Measurements from ENCODE around the gene CDKN2B.

CDKN2B gene

DNA sequence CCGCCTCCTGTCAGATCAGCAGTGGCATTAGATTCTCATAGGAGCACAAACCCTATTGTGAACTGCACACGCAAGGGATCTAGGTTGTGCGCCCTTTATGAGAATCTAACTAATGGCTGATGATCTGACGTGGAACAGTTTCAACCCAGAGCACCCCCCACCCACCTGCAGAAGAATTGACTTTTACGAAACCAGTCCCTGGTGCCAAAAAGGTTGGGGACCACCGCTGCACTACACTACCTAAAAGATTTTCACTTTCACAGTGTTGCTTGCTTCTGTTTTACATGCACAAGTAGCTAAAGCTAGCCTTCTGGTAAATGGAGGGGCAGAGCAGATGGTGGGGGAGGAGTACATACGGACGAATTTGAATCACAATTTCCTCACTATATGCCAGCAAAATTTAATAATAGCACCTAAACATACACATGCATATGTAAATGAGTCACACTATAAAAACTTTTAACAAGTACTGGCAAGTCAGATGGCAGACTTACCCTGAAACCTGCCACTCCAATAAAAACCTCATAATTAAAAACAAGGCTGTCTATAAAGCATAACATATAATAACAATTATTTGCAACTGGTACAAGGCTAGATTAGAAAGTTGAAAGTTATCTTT, 24.0 kb upstream of the CDKN2B start:
- no peak for DNase-seq

DNA sequence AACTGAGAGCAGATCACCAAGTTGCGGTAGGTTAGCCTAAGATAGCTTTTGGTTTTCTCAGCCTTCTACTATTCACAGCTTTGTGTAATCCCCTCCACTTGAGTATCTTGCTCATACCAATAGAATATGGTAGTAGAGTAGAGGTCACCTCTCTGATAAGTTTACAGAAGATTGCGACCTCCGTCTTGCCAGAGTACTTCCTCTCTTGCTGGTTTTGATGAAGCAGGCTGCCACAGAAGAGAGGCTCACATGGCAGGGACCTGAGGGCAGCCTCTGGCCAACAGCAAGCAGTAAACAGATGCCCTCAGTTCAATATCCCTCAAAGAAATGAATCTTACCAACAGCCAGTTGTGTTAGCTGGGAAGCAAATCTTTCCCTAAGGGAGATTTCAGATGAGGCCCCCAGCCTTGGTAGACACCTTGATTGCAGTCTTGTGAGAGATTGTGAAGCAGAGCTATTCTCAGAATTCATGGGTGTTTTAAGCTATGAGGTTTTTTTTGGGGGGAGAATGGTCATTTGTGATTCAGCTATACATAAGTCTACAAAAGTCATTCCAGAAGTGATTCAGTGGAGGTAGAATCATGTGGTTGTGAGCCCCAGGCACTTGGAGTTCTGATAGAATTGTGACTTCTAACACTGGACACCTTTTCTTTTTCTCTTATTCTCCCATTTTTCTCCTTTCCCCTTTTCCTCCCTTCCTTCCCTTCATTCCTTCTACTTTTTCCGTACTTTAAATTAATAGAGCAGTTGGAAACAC, 22.7 kb upstream of the CDKN2B start:
- no peak for DNase-seq

DNA sequence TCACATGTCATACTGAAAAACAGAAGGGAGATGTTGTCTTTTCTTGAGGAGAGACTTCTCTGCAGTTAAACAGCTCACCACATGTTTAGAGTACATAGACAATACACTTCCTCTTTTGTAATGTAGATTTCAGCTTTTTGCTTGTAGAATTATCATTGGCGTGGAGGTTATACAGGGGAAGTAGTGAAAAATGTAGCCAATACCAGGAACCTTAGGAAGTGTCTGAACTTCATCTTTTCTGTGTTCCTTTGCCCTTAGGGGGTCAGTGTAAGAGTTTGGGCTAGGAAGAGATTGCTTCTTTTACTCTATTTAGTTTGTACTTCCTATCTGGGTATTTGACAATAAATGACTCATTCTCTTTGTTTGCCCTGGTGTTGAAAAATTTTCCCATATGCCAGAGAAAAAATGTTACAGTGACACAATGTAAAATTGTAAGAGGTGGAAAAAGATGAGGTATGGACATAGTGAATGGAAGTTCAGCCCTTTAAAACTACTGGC, 21.0 kb upstream of the CDKN2B start:
- DNase-seq = no peak

DNA sequence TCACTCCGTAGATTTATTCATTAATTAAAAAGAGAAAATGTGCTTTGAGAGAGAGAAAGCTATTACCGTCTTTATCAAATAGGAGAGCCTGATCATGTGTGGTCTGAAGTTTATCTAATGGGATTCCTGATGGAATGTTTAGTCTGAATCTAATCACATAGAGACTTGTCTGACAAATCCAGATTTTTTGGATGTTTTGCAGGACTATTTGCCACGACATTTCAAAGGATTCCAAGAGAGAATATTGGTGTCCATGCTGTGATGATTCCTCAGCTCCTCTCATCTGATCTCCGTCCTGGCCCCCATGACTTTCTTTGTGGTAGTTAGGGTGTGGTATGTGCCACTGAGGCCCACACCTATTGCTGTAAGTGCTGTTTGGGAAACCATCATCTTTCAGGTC, 20.1 kb upstream of the CDKN2B start:
- DNase-seq = no peak

DNA sequence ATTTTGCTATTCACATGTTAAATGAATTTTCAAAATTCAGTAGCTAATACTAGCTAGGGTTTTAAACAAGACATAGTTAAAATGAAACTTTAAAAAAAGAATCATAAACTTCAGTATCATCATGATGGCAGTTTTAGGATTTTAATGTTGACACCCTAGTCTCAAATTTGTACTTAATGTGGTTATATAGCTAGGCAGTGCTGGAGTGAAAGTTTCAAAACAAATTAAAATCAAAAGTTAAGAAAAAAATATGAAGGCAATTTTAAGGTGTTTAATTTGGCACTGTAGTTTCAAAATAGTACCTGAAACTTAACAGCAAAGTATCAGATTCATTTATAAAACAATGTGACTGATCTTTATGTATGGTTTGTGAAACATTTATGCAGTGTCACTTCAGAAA, 19.3 kb upstream of the CDKN2B start:
- no peak for DNase-seq

DNA sequence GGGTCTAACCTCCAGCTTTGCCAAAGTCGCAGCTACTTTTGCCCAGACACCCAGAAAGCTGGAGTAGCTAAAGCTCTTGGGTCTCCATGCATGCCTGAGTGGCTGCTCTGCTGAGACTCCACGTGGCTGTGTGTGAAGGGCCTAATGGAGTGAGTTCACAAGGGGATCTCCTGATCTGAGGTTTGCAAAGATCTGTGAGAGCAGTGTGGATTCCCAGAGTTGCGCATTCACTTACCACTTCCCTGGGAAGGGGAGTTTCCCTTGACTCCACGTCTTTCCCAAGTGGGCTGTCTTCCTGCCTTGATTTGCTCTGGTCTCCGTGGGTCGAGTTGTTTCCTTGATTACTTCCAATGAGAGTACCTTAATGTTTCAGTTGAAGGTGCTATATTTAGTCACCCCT, 17.6 kb upstream of the CDKN2B start:
- DNase-seq = no peak

DNA sequence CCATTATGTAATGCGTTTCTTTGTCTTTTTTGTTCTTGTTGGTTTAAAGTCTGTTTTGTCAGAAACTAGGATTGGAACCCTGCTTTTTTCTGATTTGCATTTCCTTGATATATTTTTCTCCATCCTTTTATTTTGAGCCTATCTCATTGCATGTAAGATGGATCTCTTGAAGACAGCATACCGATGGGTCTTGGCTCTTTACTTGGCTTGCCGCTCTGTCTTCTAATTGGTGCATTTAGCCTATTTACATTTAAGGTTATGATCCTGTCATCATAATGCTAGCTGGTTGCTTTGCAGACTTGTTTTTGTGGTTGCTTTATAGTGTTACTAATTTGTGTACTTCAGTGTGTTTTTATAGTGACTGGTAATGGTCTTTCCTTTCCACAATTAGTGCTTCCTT, 13.3 kb upstream of the CDKN2B start:
- DNase-seq = no peak

DNA sequence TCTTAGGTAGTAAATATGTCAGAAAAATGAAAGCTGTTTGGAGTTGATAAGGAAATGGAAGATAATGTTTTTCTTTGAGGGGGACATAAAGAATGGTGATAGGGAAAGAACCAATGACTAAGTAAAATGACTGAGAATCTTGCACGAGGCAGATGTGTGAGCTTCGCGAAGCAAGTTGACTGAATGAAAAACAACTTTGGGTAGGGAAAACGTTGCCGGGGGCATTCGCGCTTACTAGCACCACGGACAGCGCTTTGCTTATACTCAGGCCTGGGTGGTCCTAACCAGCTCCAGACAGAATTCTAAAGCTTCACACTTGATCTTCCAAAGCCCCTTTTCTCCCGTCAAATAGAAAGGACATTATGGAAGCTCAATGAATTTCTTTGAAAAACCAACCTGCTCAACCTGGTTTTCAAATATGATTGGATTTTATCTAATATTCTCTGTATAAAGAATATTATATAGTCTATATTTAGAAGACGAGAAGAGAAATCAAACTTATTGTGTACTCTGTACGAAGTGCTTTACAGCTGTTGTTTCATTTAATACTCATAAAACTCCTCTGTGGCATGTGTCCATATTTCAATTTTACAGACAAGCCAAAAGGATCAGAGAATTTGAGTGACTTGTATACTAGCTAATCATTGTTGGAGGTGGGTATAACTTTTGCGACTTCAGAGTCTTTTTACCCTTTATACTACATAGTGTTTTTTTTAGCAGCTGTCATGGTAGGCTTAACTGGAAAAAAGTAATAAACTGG, 1.9 kb upstream of the CDKN2B start:
- DNase-seq = no peak

DNA sequence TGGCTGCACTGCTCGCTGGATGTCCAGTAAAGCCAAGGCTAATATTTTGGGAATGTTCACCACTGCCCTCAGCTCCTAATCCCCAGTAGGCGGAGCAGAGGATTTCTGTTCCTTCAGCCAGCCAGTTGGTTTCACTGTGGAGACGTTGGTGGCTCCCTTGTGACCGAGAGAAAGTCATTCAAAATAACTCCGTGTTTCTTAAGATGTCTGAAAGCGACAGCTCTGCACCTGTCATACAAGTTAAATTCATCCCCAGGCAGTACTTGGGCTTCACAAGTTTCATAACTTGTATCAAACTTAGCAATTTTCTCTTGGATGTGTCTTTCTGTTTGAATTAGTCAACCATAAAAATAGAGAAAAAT, 382 bp upstream of the CDKN2B start:
- no peak for DNase-seq

DNA sequence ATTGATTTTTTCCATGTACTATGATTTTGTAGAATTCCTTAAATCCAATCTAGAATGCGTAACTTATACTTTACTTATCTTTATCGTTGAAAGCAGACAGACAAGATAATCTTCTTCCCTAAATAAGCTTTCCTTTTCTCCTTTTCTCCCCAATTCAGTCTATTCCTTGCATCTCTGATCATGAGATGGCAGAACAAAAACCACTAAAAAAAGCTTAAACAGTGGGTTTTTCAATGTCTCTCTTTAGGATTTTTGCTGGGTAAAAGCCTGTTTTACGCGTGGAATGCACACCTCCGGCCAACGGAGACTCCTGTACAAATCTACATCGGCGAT, 755 bp downstream of the CDKN2B start:
- no peak for DNase-seq

DNA sequence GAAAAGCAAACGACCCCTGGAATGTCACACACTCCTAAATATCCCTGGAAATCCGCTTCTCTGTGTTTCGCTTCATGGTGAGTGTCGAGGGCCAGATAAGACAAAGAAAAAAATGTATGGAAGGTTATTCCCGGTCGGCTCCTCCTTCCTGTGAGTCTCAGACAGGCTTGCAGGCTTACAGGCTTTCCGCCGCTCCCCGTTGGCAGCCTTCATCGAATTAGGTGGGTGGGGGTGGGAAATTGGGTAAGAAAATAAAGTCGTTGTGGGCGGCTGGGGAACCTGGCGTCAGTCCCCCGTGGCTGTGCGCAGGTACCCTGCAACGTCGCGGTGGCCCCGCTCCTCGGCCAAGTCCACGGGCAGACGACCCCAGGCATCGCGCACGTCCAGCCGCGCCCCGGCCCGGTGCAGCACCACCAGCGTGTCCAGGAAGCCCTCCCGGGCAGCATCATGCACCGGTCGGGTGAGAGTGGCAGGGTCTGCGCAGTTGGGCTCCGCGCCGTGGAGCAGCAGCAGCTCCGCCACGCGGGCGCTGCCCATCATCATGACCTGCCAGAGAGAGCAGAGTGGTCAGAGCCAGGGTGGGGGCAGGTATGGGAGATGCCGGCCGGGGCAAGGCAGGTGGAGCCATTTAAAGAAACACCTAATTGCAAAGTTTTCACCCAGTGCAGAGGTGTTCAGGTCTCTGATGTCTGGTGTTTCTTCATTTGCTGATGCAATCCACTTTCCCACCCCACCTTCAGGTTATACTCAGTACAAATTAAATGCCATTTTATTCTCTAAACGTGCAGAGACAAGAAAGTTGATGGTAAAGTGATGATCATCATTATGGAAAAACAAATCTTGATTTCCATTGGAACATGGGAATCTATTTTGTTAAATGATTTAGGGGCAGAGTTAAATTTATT, 3.2 kb downstream of the CDKN2B start:
- DNase-seq = no peak

DNA sequence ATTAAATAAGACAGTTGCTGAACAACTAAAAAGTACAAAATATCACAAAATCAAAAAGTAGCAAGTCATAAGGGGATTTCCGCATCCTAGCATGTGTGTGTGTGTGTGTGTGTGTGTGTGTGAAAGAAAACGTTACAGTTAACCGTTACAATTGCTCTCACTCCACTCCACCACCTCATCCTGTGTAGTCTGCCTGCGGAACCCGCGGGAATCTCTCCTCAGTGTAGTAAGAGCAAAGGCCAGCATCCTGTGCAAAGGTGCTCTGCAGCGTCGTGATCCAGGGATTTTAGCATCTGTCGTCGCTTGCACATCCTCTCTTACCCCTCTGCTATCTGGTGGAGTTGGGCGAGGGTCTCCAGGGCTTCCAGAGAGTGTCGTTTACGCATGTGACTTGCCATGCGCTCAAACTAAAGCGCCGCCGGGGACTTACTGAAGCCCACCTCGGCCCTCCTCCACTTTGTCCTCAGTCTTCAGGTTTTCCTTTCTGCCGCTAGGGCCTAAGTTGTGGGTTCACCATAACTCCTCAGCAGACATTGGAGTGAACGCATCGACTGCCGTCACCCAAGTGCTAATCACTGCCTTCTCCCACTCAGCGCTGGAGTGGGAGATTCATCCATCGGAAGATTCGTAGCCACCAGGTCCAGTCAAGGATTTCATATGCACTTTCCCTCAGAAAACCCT, 3.9 kb downstream of the CDKN2B start:
- no peak for DNase-seq

DNA sequence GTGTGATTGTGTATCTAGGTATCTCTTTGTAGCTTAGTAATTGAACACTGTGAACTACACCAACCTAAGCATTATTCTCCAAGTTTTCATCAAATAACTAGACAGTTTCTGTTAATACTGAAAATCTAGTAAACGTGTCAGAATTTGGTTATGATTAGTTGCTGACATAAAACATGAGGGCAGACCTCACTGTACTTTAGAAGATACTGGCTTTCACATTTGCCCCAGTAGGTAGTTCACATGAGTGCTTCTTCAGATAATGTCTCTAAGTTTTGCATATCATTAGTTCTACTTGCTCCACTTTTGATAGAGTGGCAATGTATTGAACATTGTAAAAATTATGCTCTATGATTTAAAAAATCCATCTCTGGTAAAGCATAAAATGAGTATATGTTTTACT, 7.1 kb downstream of the CDKN2B start:
- no peak for DNase-seq

DNA sequence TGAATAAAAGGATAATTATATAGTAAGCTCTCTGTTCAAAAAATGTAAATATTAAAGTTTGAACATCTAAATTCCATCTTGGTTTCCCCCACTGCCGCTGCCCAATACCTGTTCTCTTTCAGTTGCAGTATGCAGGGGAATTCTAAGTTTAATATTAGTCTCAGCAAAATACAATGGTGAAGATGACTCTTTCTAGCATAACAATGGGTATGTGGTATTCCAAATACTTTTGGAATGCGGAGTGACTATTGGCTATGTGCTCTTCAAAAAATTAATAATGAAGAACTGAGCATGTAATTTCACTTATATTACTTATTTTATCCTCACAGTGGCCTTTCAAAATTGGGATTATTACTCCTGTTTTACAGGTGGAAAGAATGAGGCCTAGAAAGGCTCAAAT, 11.1 kb downstream of the CDKN2B start:
- DNase-seq = no peak

DNA sequence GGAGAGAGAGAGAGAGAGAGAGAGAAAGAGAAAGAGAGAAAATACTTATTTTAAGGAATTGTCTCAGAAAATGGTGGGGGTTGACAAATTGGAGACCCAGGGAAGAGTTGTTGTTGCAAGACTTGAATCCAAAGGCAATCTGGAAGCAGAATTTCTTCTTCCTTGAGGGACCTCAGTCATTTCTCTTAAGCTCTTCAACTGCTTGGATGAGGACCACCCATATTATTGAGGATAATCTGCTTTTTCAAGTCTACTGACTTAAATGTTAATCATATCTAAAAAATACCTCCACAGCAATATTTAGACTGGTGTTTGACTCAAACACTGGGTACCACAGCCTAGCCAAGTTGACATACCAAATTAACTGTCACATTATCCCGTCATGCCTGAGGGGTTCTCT, 11.6 kb downstream of the CDKN2B start:
- no peak for DNase-seq

DNA sequence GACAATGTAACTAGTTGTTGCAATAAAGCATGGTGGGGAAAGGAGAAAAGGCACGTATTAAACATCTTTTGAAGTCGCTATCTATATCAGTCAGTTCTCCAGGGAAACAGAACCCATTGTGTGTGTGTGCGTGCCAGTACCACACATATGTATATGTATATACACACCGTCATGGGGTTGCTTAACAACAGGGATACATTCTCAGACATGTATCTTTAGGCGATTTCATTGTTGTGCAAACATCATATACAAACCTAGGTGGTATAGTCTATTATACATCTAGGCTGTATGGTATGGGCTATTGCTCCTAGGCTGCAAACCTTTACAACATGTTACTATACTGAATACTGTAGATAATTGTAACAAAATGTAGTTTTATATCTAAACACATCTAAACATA, 12.2 kb downstream of the CDKN2B start:
- no peak for DNase-seq

DNA sequence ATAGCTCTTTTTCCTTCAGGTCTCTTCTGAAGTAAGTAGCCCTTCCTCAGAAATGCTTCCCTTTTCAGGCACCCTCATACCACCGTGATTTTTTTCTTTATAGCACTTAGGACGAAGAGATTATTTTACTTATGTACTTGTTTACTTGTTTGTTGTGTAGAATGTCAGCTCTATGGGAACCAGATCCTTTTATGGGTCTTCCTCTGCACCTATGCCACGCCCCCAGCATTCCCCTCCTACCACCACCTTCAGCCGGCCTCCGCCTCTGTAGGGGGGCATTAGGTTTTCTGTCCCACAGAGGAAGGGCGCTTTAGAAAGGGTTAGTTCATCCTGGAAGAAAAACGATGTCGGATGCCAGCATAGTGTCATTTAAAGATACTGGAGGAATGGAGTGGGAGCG, 12.7 kb downstream of the CDKN2B start:
- DNase-seq = no peak

DNA sequence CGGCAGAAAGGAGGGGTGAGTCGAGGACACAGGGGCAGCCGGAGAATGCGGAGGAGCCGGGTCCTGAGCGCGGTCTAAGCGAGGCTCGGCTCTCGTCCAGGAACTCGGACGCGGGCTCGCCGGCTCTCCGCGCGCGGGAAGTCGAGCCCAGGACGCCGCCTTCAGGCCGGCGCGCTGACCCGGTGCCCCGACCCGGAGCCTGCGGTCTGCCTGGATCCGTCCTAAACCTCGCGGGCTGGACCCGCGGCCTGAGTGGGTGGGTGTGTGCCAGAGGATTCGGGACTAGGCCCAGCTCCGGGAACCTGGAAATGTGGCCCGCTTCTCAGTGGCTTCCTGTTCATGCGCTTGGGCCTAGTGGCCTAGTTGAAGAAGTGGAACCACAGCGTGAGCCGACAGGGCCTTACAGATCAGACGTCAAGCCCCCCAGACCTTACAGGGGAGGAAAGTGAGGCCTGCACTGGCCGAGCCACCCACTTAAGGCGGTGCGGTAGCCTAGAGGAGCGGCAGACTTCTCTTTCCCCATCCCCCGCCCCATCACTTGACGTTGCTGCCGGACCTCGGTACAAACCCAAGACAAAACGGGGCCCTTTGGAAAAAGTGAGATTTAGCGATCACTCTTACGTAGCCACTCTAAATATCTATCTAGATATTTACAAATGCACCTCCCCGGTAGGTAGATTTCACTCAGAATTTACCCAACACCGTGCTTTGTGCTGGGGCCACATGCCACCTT, 13.3 kb downstream of the CDKN2B start:
- no peak for DNase-seq

DNA sequence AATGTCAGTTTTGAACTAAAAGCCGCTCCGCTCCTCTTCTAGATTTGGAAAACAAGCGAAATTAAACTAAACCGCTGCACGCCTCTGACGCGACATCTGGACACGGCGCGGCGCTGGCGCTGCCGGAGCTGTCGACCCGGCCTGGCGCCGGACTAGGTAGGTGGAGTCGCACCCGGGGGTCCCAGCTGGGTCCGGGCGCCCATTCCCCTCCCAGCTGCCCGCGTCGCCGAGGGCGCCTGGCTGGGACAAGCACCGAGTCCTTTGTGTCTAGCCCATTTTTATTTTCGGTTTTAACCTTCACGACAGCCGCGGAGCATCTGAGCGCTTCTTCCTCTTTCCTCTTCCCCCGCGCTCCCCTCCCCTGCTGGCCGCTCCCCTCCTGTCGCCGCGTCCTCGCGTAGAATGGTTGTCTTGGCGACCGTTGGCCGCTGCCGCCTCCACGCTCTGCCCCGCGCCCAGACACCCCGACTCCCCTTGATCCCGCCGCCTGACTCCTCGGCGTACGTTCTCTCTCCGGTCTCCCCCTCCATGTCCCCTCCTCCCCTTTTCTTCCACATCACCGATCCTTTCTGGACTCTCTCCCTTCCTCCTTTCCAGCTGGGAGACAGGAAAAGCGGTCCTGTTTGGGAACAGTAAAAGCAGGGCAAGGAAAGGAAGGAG, 14.0 kb downstream of the CDKN2B start:
- peak; percentile 56 for DNase-seq

DNA sequence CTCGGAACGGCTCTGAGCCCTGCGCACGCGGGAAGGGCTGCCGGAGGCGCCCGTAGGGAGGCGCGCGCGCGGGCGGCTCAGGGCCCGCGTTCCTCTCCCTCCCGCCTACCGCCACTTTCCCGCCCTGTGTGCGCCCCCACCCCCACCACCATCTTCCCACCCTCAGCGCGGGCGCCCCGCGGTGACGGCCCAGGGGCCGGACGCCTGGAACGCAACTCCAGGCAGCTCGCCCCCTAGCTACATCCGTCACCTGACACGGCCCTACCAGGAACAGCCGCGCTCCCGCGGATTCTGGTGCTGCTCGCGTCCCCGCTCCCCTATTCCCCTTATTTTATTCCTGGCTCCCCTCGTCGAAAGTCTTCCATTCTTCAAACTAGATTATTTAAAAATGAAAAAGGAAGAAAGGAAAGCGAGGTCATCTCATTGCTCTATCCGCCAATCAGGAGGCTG, 14.5 kb downstream of the CDKN2B start, which contains the start of gene CDKN2B-AS1:
CDKN2B-AS1 (plus strand) TSS at position 236 of the 450 bp plus-strand sequence.
- DNase-seq = no peak
